ENCODE data around the gene NDUFV1.

The NDUFV1 gene

GRCh38 chr11:67631411-67631810 is 24.7 kb downstream of the NDUFV1 start:
- TF ChIP-seq GATA3 (IDR thresholded peaks at IDR 0.05; ENCODE audit: low read depth, low read length), result no peak
- peak; percentile 57 for TF ChIP-seq GATA2 (IDR thresholded peaks at IDR 0.05; ENCODE audit: low read depth, low read length)

- TF ChIP-seq GATA2 (IDR thresholded peaks at IDR 0.05; ENCODE audit: low read depth, low read length), result no peak
Observed at GRCh38 chr11:67631853-67632174, 25.1 kb downstream of the NDUFV1 start.

GRCh38 chr11:67632175-67632981 is 25.6 kb downstream of the NDUFV1 start:
- TF ChIP-seq GATA2 (IDR thresholded peaks at IDR 0.05; ENCODE audit: low read depth, low read length) (no peak), GATA3 (IDR thresholded peaks at IDR 0.05; ENCODE audit: low read depth, low read length) (no peak)

GRCh38 chr11:67632982-67633755 is 26.4 kb downstream of the NDUFV1 start:
- TF ChIP-seq GATA3 (IDR thresholded peaks at IDR 0.05; ENCODE audit: low read depth, low read length) (no peak), GATA2 (IDR thresholded peaks at IDR 0.05; ENCODE audit: low read depth, low read length) (no peak)

- TF ChIP-seq GATA2 (IDR thresholded peaks at IDR 0.05; ENCODE audit: low read depth, low read length), result no peak
- no peak for TF ChIP-seq GATA3 (IDR thresholded peaks at IDR 0.05; ENCODE audit: low read depth, low read length)
Observed at GRCh38 chr11:67633758-67634365, 27.1 kb downstream of the NDUFV1 start.

GRCh38 chr11:67634366-67635230 is 27.9 kb downstream of the NDUFV1 start:
- TF ChIP-seq GATA3 (IDR thresholded peaks at IDR 0.05; ENCODE audit: low read depth, low read length) (no peak), GATA2 (IDR thresholded peaks at IDR 0.05; ENCODE audit: low read depth, low read length) (no peak)

- no peak for TF ChIP-seq GATA3 (IDR thresholded peaks at IDR 0.05; ENCODE audit: low read depth, low read length)
- no peak for TF ChIP-seq GATA2 (IDR thresholded peaks at IDR 0.05; ENCODE audit: low read depth, low read length)
Observed at GRCh38 chr11:67635231-67635521, 28.4 kb downstream of the NDUFV1 start.

GRCh38 chr11:67636962-67637361 is 30.2 kb downstream of the NDUFV1 start:
- TF ChIP-seq GATA3 (IDR thresholded peaks at IDR 0.05; ENCODE audit: low read depth, low read length), result no peak
- no peak for TF ChIP-seq GATA2 (IDR thresholded peaks at IDR 0.05; ENCODE audit: low read depth, low read length)

- TF ChIP-seq GATA3 (IDR thresholded peaks at IDR 0.05; ENCODE audit: low read depth, low read length) (no peak), GATA2 (IDR thresholded peaks at IDR 0.05; ENCODE audit: low read depth, low read length) (no peak)
Observed at GRCh38 chr11:67638535-67639437, 32.0 kb downstream of the NDUFV1 start.

GRCh38 chr11:67639438-67639859 is 32.7 kb downstream of the NDUFV1 start, which contains the start of gene TBX10:
TSS of gene TBX10 (minus strand) at chr11:67639763. CDS start at chr11:67639472, 291 bp downstream.
- no peak for TF ChIP-seq GATA3 (IDR thresholded peaks at IDR 0.05; ENCODE audit: low read depth, low read length)
- no peak for TF ChIP-seq GATA2 (IDR thresholded peaks at IDR 0.05; ENCODE audit: low read depth, low read length)

- TF ChIP-seq GATA2 (IDR thresholded peaks at IDR 0.05; ENCODE audit: low read depth, low read length) (no peak), GATA3 (IDR thresholded peaks at IDR 0.05; ENCODE audit: low read depth, low read length) (no peak)
Observed at GRCh38 chr11:67640021-67640757, 33.5 kb downstream of the NDUFV1 start.

GRCh38 chr11:67640758-67641337 is 34.1 kb downstream of the NDUFV1 start:
- TF ChIP-seq GATA3 (IDR thresholded peaks at IDR 0.05; ENCODE audit: low read depth, low read length), result no peak
- TF ChIP-seq GATA2 (IDR thresholded peaks at IDR 0.05; ENCODE audit: low read depth, low read length), result no peak

All from SH-SY5Y (cell line).